Cardiac septum (tissue), 1 donor: ENCODE results near the gene PRKG1. TPM values are rescaled to one million over a fixed set of nuclear protein-coding genes. Genes with fewer than 3 reads are reported as not detected.
"Not testable (repeated sequence)": the region's sequence is repeated elsewhere in the genome, so short reads cannot be mapped to it uniquely, and the experiment has no call there.

Experiments
- DNase-seq: peaks from one replicate; pipeline ENCODE4 v3.0.0-alpha.2; 2020; ENCODE audit warnings: low spot score
- intact Hi-C: fragments of 100-400 bp; cut with DNase I; formaldehyde crosslinking; loops from one replicate; pipeline ENCODE4 v1.14.0; 2022
- total RNA-seq: library from RNA; stranded (reverse); fragmentation: NEBNext Ultra II Directional; extraction: Animal tissue kit (Norgen Biotek cat#: 25700); gene quantifications from one replicate; pipeline ENCODE4 v1.2.1, GENCODE V29; 2021
- donor health status: DM: no; HTN: no; CAD: no.

PRKG1 gene
- total RNA-seq, 1 donor from 2014 or later = 35.6 TPM

DNA sequence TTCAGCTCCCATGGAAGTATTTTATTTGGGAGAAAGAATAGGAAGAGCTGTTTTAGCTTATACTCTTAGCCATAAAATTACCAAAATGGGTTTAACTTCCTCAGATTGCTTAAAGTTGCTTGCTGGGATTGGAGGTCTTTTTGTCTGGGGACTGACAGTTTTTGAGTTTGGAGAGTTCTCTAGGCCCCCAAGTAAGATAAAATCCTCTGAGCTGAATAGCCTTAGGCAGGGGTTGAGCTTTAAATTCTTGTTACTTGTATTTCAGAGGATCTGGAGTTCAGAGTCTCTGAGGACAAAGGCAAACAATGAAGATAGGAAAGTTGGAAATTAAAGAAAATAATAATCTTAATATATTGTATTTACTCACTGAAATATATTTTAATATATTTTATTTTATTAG lies 945.4 kb downstream of the PRKG1 start:
- intact Hi-C loops = no loop called here
- no peak for DNase-seq

- intact Hi-C loops = no loop called here
- no peak for DNase-seq
Measured at GRCh38 chr10:52020173-52020572, 945.9 kb downstream of the PRKG1 start.

DNA sequence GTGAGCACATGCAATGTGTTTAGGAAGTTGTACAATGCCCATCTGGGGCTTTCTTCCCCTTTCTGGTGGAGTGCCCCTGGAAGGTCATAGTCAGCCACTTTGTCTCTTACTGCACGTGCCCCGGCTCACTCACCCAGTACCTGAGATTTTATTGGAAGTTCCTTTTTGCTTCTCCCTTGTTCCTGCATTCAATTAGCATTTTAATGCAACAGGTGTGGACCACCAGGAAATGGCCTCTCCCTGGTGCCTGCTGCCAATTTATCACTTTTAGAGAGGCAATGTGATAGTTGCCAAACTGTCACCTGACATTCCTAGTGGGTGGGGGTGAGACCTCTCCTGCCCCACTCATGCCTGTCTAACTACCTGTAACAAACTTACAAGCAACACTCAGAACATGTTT lies 946.4 kb downstream of the PRKG1 start:
- intact Hi-C loops = no loop called here
- no peak for DNase-seq

- intact Hi-C loops = no loop called here
- no peak for DNase-seq
Measured at GRCh38 chr10:52027055-52027705, 952.9 kb downstream of the PRKG1 start.

- intact Hi-C loops = no loop called here
- no peak for DNase-seq
Measured at GRCh38 chr10:52028523-52028858, 954.2 kb downstream of the PRKG1 start.

GRCh38 chr10:52029628-52030027 lies 955.3 kb downstream of the PRKG1 start:
- intact Hi-C loops = no loop called here
- DNase-seq = no peak

- DNase-seq = no peak
- intact Hi-C loops = no loop called here
Measured at GRCh38 chr10:52030051-52030790, 955.9 kb downstream of the PRKG1 start.

DNA sequence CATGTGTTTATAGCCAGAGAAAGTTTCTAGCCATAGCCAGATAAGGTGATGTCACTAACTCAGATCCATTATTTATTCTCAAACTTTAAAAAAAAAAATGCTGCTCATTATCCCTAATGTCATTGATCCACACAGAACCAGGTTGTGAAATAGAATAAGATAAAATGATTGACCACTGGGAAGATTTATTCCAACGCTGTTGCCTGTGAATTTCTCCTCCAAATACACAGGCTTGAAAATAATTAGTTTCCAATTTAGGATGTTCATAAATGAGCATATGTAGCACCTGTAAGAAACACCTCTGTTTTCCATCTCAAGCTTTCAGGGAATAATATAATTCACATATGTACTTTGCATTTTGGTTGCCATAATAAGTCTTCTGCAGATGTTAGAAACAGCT lies 956.7 kb downstream of the PRKG1 start:
- intact Hi-C loops = no loop called here
- DNase-seq = no peak

DNA sequence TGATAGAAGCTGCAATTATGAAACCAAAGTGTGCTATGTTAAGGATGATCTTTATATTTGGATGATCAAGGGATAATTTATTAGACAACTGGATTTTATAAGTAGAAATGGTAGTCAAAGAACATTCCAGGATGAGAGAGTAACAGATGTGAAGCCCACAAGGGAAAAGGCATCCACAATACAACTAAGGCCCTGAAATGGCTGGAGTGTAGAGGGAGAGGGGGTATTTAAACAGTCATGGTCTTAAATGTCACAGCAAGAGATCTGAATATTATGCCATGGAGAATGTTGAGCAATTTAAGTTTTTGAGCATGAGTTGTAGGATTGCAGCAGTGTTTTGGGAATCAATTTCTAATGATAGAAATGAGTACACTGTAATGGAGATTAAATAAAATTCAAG lies 957.5 kb downstream of the PRKG1 start:
- intact Hi-C loops = no loop called here

GRCh38 chr10:52032681-52033629 lies 958.7 kb downstream of the PRKG1 start:
- intact Hi-C loops = no loop called here
- DNase-seq = no peak

More for the DNA sequence above, 957.5 kb downstream of the PRKG1 start:
- DNase-seq = no peak

DNA sequence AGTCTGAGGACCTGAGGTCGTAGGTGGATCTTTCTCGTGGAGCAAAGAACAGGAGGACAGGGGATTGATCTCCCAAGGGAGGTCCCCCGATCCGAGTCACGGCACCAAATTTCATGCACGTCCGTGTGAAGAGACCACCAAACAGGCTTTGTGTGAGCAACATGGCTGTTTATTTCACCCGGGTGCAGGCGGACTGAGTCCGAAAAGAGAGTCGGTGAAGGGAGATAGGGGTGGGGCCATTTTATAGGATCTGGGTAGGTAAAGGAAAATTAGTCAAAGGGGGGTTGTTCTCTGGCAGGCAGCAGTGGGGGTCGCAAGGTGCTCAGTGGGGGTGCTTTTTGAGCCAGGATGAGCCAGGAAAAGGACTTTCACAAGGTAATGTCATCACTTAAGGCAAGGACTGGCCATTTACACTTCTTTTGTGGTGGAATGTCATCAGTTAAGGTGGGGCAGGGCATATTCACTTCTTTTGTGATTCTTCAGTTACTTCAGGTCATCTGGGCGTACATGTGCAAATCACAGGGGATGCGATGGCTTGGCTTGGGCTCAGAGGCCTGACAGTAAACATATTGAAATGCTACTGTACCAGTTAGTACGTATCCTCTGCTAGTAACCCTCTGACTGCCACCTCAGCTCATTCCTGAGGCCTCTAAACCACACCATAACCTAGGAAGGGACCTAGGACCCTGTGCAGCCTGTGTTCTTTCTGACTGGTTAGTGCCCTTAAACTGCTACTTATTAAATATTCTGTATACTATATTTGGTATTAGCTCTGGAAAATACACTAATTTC lies 964.9 kb downstream of the PRKG1 start:
- intact Hi-C loops, DNase-seq: not testable (repeated sequence)

GRCh38 chr10:52040486-52040885 lies 966.2 kb downstream of the PRKG1 start:
- no peak for DNase-seq
- intact Hi-C loops = no loop called here

- DNase-seq = no peak
- intact Hi-C loops = no loop called here
Measured at GRCh38 chr10:52043811-52044210, 969.5 kb downstream of the PRKG1 start.

GRCh38 chr10:52048051-52048450 lies 973.8 kb downstream of the PRKG1 start:
- intact Hi-C loops = no loop called here
- no peak for DNase-seq

- intact Hi-C loops = no loop called here
- no peak for DNase-seq
Measured at GRCh38 chr10:52050429-52051047, 976.3 kb downstream of the PRKG1 start.

DNA sequence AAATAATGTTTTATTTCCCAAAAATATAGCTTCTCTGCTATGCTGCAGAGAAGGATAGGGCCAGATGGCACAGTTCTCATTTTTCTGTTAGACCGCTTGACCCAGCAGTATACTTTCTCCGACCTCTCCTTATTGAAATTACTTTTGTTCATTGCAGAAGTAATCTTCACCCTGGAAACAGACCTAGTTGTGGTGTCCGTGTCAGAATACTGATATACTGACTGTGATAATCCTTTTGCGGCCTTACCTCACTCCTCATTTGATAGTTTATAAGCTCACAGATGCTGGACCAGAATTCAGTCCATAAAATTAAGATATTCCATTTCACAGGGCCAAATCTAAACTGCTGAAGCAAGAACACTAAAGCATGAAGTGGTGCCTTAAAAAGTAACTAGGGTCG lies 979.2 kb downstream of the PRKG1 start:
- intact Hi-C loops = no loop called here
- no peak for DNase-seq

DNA sequence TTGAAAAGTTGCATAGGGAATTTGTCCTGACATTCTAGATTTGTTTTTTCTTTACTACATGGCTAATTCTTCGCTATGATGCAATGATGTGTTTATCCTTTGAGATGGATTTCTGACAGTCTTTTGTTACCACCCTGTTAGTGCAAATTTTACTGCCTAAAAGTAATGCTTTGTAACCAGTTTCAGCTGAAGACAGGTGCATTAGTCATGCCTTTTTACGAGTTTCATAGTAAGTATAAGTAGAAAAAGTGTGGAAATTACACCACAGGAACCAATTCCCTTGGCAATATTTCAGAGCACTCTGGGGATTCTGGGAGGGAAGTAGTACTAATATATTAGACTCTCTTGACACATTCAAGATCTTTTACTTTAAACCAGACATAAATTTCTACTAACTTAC lies 982.0 kb downstream of the PRKG1 start:
- intact Hi-C loops = no loop called here
- DNase-seq = no peak

DNA sequence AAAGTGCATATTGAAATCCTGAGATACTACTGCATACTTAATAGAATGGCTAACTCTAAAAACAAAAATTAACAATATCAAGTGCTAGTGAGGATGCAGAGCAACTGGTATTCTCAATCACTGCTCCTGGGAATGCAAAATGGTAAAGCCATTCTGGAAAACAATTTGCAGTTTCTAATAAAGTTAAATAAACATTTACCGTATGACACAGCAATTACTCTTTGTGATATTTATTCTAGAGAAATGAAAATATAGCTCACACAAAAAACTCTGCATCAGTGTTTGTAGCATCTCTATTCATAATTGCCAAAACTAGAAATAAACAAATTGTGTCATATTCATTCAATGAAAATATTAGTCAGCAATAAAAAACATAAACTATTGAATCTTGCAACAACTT lies 984.8 kb downstream of the PRKG1 start:
- DNase-seq = no peak
- intact Hi-C loops = no loop called here

DNA sequence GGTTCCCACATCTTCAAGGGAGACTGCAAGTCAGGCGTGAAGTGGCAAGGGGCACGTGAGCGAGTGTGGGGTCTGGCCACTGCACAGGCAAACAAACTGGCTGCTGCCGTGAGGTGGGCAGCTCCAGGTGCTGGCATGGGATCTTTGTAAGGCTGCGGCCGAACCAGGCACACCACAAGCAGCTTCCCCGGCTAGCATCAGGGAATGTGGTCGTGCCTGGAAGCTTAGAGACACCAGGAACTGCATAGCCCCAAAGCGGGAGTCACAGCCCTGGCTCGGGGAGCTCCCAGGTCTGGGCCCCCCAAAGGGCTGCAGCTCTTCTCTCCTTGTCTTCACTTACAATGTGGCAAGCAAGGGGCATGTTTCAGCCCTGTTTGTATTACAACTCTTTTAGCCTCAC lies 988.9 kb downstream of the PRKG1 start:
- no peak for DNase-seq
- intact Hi-C loops = no loop called here
